Naive thymus-derived CD4-positive, alpha-beta T cell (primary cell): ENCODE data around the gene PPP1R14B. TPM values are rescaled to one million over a fixed set of nuclear protein-coding genes. Genes with fewer than 3 reads are reported as not detected.

ENCODE experiments used
- ATAC-seq: fragments of 150-1000 bp; cut with Tn5 transposase; 2 replicates; pipeline ENCODE4 v1.10.0; 2021; ENCODE audit warnings: mild to moderate bottlenecking, moderate library complexity
- CTCF ChIA-PET: fragments of 350-600 bp; sonication (Branson Sonifier 250); formaldehyde crosslinking; loops from one replicate; lab custom pipeline; 2021; ENCODE audit warnings: antibody characterized with exemption; lab: Charles Lee
- POLR2A ChIA-PET: fragments of 350-600 bp; sonication (Branson Sonifier 250); formaldehyde crosslinking; loops from one replicate; lab custom pipeline; 2021; ENCODE audit warnings: antibody characterized with exemption, inconsistent platforms; lab: Charles Lee
- DNase-seq, 9 donors: peaks; one replicate each; pipeline versions ENCODE4 v3.0.0 to v3.0.0-alpha.2; 2020 to 2022; ENCODE audit warnings: mixed read lengths in 1 of 9
- H3K27ac ChIP-seq: one replicate; pipeline ENCODE4 v1.7.0; 2013; ENCODE audit warnings: mild to moderate bottlenecking, low read depth, low read length, moderate library complexity
- H3K27me3 ChIP-seq, 2 donors: one replicate each; pipeline ENCODE4 v1.7.0; 2013; ENCODE audit warnings: low read length in 2 of 2, mild to moderate bottlenecking in 2 of 2, moderate library complexity in 2 of 2; ENCODE audit not compliant: control insufficient read depth in 2 of 2, insufficient read depth in 2 of 2
- H3K36me3 ChIP-seq, 3 experiments: 1 replicate in 2 of 3; 2 replicates in 1 of 3; pipeline ENCODE4 v1.7.0; 2013; ENCODE audit warnings: low read length in 3 of 3, mild to moderate bottlenecking in 3 of 3, moderate library complexity in 1 of 3; ENCODE audit not compliant: insufficient read depth in 3 of 3, control insufficient read depth in 2 of 3
- H3K4me1 ChIP-seq, 2 donors: one replicate each; pipeline ENCODE4 v1.7.0; 2013; ENCODE audit warnings: low read length in 2 of 2, mild to moderate bottlenecking in 2 of 2, moderate library complexity in 1 of 2; ENCODE audit not compliant: control insufficient read depth in 2 of 2, insufficient read depth in 2 of 2
- H3K4me3 ChIP-seq: 2 replicates; pipeline ENCODE4 v1.7.0; 2013; ENCODE audit warnings: mild to moderate bottlenecking, low read length
- H3K9me3 ChIP-seq, 3 experiments: 1 replicate in 2 of 3; 2 replicates in 1 of 3; pipeline ENCODE4 v1.7.0; 2013; ENCODE audit warnings: low read length in 3 of 3; ENCODE audit not compliant: control insufficient read depth in 2 of 3
- H3K27ac Mint-ChIP-seq, 9 donors: one replicate each; pipeline ENCODE4 v1.8.0; 2020 to 2022; ENCODE audit warnings: mixed read lengths in 9 of 9, mild to moderate bottlenecking in 8 of 9, moderate library complexity in 5 of 9, inconsistent platforms in 2 of 9
- H3K27me3 Mint-ChIP-seq, 5 donors: one replicate each; pipeline ENCODE4 v1.8.0; 2021 to 2022; ENCODE audit warnings: mixed read lengths in 5 of 5, mild to moderate bottlenecking in 1 of 5
- H3K36me3 Mint-ChIP-seq, 5 donors: one replicate each; pipeline ENCODE4 v1.8.0; 2020 to 2022; ENCODE audit warnings: mixed read lengths in 5 of 5, mild to moderate bottlenecking in 3 of 5, inconsistent platforms in 1 of 5
- H3K4me1 Mint-ChIP-seq, 7 donors: one replicate each; pipeline ENCODE4 v1.8.0; 2020 to 2022; ENCODE audit warnings: mixed read lengths in 7 of 7, mild to moderate bottlenecking in 3 of 7, inconsistent platforms in 1 of 7
- H3K4me3 Mint-ChIP-seq, 10 donors: one replicate each; pipeline ENCODE4 v1.8.0; 2020 to 2022; ENCODE audit warnings: mild to moderate bottlenecking in 10 of 10, mixed read lengths in 10 of 10, moderate library complexity in 6 of 10, inconsistent platforms in 2 of 10
- H3K9me3 Mint-ChIP-seq, 11 donors: one replicate each; pipeline ENCODE4 v1.8.0; 2020 to 2022; ENCODE audit warnings: mixed read lengths in 11 of 11, mild to moderate bottlenecking in 4 of 11, inconsistent platforms in 1 of 11, moderate library complexity in 1 of 11
- intact Hi-C, 2 donors: fragments of 100-400 bp; cut with micrococcal nuclease; formaldehyde crosslinking; loops; one replicate each; pipeline ENCODE4 v1.15.1; 2023
- polyA plus RNA-seq, 2 donors: library from polyadenylated mRNA; unstranded; fragments of 300-500 nt; fragmentation: Illumina TruSeq; gene quantifications; one replicate each; pipeline ENCODE4 v1.2.3, GENCODE V29; 2021
- total RNA-seq, 6 experiments: library from RNA in 5 of 6; stranded (reverse) in 5 of 6; gene quantifications; 1 replicate in 5 of 6; 2 replicates in 1 of 6; pipeline ENCODE4 v1.2.3 and lab custom pipeline; 2021 to 2026

PPP1R14B gene
- total and polyA plus RNA-seq, 7 experiments from 2014 or later: 20.1 to 116 (median 26.0) TPM

DNA sequence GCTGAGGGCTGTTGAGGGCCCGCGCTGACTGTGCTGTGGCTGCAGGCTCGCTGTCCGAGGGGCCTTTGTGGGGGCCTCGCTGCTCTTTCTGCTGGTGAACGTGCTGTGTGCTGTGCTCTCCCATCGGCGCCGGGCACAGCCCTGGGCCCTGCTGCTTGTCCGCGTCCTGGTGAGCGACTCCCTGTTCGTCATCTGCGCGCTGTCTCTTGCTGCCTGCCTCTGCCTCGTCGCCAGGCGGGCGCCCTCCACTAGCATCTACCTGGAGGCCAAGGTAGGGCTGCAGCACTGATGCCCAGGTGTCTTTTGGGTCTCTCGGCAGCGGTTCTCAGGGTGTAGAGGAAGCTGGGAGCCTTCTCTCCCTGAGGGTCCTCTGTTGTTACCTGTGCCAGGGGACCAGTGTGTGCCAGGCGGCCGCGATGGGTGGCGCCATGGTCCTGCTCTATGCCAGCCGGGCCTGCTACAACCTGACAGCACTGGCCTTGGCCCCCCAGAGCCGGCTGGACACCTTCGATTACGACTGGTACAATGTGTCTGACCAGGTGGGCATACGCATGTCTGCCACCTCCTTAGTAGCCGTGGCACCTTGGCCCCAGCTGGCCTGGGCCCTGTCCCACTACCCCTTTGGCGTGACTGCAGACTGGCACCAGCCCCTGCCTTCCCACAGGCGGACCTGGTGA lies 41.1 kb upstream of the PPP1R14B start:
- intact Hi-C loops: loop anchor here in 1 of 2 donors (5.0 kb wide), 1 partner anchor 81 kb away; the partner anchor contains the start of gene FERMT3
- H3K4me3 Mint-ChIP-seq: peak overlapping the region in 2 of 10 donors; percentile 4 to 58
- CTCF ChIA-PET: interaction anchor here (1.4 kb wide), 1 partner anchor 14 kb away, joined by 5 read pairs; no protein-coding TSS in a partner anchor
- H3K27me3 Mint-ChIP-seq: peaks cover 6 to 17% (median 10%) of the 10 kb centered on the region in 5 donors
- peaks cover 11 to 17% of the 10 kb centered on the region in 2 donors for H3K4me1 ChIP-seq
- H3K9me3 ChIP-seq: no peaks in the 10 kb centered on the region
- DNase-seq: no peak
- peaks cover 14 to 27% (median 21%) of the 10 kb centered on the region in 7 donors for H3K4me1 Mint-ChIP-seq
- peaks cover 0 to 3% (median 0%) of the 10 kb centered on the region in 5 donors for H3K36me3 Mint-ChIP-seq
- peaks cover 0 to 9% of the 10 kb centered on the region in 2 donors for H3K27me3 ChIP-seq
- ATAC-seq: no peak
- peak overlapping the region in 2 of 9 donors; percentile 33 to 51 for H3K27ac Mint-ChIP-seq
- peaks cover 0 to 2% (median 0%) of the 10 kb centered on the region in 11 donors for H3K9me3 Mint-ChIP-seq
- H3K27ac ChIP-seq: no peak overlapping the region
- no peak overlapping the region for H3K4me3 ChIP-seq
- POLR2A ChIA-PET: interaction anchor here (1.2 to 1.4 kb wide), 3 partner anchors 8 to 82 kb away, joined by 3 to 4 read pairs (median 3); partner anchors contain the start of gene FERMT3
- no peaks in the 10 kb centered on the region for H3K36me3 ChIP-seq

- Histone ChIP-seq H3K36me3 (peaks cover 0 to 6% (median 0%) of the 10 kb centered on the region in 3 experiments), H3K4me3 (no peak overlapping the region), H3K4me1 (peaks cover 11 to 17% of the 10 kb centered on the region in 2 donors), H3K9me3 (no peaks in the 10 kb centered on the region), H3K27ac (no peak overlapping the region), H3K27me3 (peaks cover 0 to 9% of the 10 kb centered on the region in 2 donors)
- Mint-ChIP-seq H3K4me3 (peak overlapping the region; percentile 73 to 88 (median 82)), H3K9me3 (peaks cover 0 to 2% (median 0%) of the 10 kb centered on the region in 11 donors), H3K36me3 (peaks cover 0 to 4% (median 0%) of the 10 kb centered on the region in 5 donors), H3K4me1 (peaks cover 11 to 25% (median 22%) of the 10 kb centered on the region in 7 donors), H3K27me3 (peaks cover 6 to 12% (median 6%) of the 10 kb centered on the region in 5 donors), H3K27ac (peak overlapping the region; percentile 30 to 96 (median 86))
- POLR2A ChIA-PET: interaction anchor here (1.3 to 3.1 kb wide), 2 partner anchors 9 to 31 kb away, joined by 3 to 24 read pairs; partner anchors contain the start of genes PRDX5 and TRMT112
- intact Hi-C loops: loop anchor here in 1 of 2 donors (5.0 kb wide), 1 partner anchor 79 kb away; the partner anchor contains the start of gene FERMT3
- DNase-seq: no peak
- no peak for ATAC-seq
- CTCF ChIA-PET: interaction anchor here (1.4 kb wide), 1 partner anchor 15 kb away, joined by 5 read pairs; no protein-coding TSS in a partner anchor
Measured at GRCh38 chr11:64286801-64287159, 40.0 kb upstream of the PPP1R14B start.

DNA sequence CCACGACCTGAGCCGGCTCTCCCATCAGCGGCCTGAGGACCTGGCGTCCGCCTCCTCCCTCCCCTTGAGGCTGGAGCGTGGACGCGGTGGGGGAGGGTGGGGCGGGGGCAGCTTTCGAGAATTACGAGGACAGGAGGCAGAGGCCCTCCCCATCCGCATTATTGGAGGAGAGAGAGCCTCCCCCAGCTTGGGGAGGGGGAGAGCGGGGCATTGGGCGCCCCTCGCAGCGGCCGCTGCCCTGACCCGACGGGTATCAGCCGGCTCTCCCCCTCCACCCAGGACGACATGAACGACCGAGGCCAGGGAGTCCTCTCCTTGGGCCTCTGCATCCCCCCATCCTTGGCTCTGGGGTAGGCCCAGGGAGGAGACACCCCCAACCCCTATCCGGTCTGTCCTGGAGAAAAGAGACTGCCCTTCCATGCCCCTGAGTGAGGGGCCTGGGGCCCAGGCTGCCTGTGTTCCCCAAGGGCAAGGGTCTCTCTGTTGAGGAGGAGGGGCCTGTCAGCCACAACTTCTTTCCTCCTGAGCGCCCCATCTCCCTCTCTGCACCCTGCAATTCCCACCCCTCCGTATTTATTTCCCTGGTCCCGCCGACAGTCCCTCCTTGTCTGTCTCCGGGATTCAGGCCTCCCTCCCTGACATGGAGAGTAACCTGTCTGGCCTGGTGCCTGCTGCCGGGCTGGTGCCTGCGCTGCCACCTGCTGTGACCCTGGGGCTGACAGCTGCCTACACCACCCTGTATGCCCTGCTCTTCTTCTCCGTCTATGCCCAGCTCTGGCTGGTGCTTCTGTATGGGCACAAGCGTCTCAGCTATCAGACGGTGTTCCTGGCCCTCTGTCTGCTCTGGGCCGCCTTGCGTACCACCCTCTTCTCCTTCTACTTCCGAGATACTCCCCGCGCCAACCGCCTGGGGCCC lies 39.4 kb upstream of the PPP1R14B start:
- Mint-ChIP-seq H3K27me3 (peaks cover 6 to 12% (median 6%) of the 10 kb centered on the region in 5 donors), H3K4me1 (peaks cover 11 to 29% (median 23%) of the 10 kb centered on the region in 7 donors), H3K36me3 (peaks cover 0 to 8% (median 3%) of the 10 kb centered on the region in 5 donors), H3K4me3 (peak overlapping the region; percentile 73 to 91 (median 84)), H3K9me3 (peaks cover 0 to 2% (median 0%) of the 10 kb centered on the region in 11 donors), H3K27ac (peak overlapping the region; percentile 30 to 96 (median 86))
- DNase-seq (peak in 1 of 9 donors; percentile 39), ATAC-seq (no peak)
- POLR2A ChIA-PET: interaction anchor here (1.3 to 7.1 kb wide), 6 partner anchors 10 to 79 kb away, joined by 3 to 104 read pairs (median 12); partner anchors contain the start of genes CATSPERZ, FERMT3, PRDX5 and TRMT112
- H3K27me3 ChIP-seq: peaks cover 0 to 9% of the 10 kb centered on the region in 2 donors
- peak overlapping the region; percentile 99 for H3K27ac ChIP-seq
- peaks cover 11 to 17% of the 10 kb centered on the region in 2 donors for H3K4me1 ChIP-seq
- intact Hi-C loops: loop anchor here (1.0 to 5.0 kb wide), 15 partner anchors 16 to 101 kb away; partner anchors contain the start of genes ESRRA (in 2 of the 2), FKBP2 (in 2 of the 2), DNAJC4 (in 1 of the 2) and FERMT3 (in 1 of the 2)
- CTCF ChIA-PET: interaction anchor here (1.4 kb wide), 1 partner anchor 16 kb away, joined by 5 read pairs; no protein-coding TSS in a partner anchor
- peak overlapping the region; percentile 24 for H3K4me3 ChIP-seq
- H3K36me3 ChIP-seq: peaks cover 0 to 6% (median 0%) of the 10 kb centered on the region in 3 experiments
- no peaks in the 10 kb centered on the region for H3K9me3 ChIP-seq

GRCh38 chr11:64284962-64285884 lies 38.5 kb upstream of the PPP1R14B start, which contains the start of gene GPR137:
Gene GPR137 (plus strand): TSS chr11:64285848. CDS start chr11:64286525, 677 bp downstream.
- no peaks in the 10 kb centered on the region for H3K9me3 ChIP-seq
- peaks cover 8 to 25% (median 18%) of the 10 kb centered on the region in 7 donors for H3K4me1 Mint-ChIP-seq
- peaks cover 0 to 6% (median 0%) of the 10 kb centered on the region in 3 experiments for H3K36me3 ChIP-seq
- H3K4me3 ChIP-seq: peak within 1 kb of the TSS; percentile 100
- no peaks in the 10 kb centered on the region for H3K9me3 Mint-ChIP-seq
- POLR2A ChIA-PET: interaction anchor here (0.5 to 7.1 kb wide), 17 partner anchors 8 to 1444 kb away, joined by 3 to 104 read pairs (median 5); partner anchors contain the start of genes CATSPERZ, FERMT3, PPP1R14B and PRDX5
- ATAC-seq (peak; percentile 81), DNase-seq (peak; percentile 91 to 100 (median 96))
- peak within 1 kb of the TSS; percentile 84 to 93 (median 89) for H3K4me3 Mint-ChIP-seq
- H3K27ac Mint-ChIP-seq: peak within 1 kb of the TSS; percentile 81 to 98 (median 95)
- H3K27me3 Mint-ChIP-seq: peaks cover 0 to 2% (median 0%) of the 10 kb centered on the region in 5 donors
- peaks cover 0 to 8% (median 0%) of the 10 kb centered on the region in 5 donors for H3K36me3 Mint-ChIP-seq
- CTCF ChIA-PET: interaction anchor here (1.2 to 2.0 kb wide), 5 partner anchors 14 to 81 kb away, joined by 3 to 15 read pairs (median 4); partner anchors contain the start of gene PRDX5
- H3K4me1 ChIP-seq: peaks cover 11 to 17% of the 10 kb centered on the region in 2 donors
- intact Hi-C loops: loop anchor here (1.0 to 5.0 kb wide), 15 partner anchors 15 to 100 kb away; partner anchors contain the start of genes ESRRA (in 2 of the 2), FKBP2 (in 2 of the 2), DNAJC4 (in 1 of the 2) and FERMT3 (in 1 of the 2)
- H3K27ac ChIP-seq: peak within 1 kb of the TSS; percentile 99
- H3K27me3 ChIP-seq: peaks cover 0 to under 1% of the 10 kb centered on the region in 2 donors
